Mesodermal cell (in vitro differentiated cells): Measurements from ENCODE around the gene ARHGDIB.

Source experiments
- H3K27ac ChIP-seq: 2 replicates; pipeline ENCODE4 v1.7.0; 2013; ENCODE audit warnings: mild to moderate bottlenecking, low read depth, low read length, moderate library complexity; ENCODE audit not compliant: severe bottlenecking
- H3K36me3 ChIP-seq: 2 replicates; pipeline ENCODE4 v1.7.1; 2013; ENCODE audit warnings: mild to moderate bottlenecking, low read length, moderate library complexity; ENCODE audit not compliant: control insufficient read depth, insufficient read depth
- H3K4me1 ChIP-seq: one replicate; pipeline ENCODE4 v1.7.1; 2013; ENCODE audit warnings: mild to moderate bottlenecking, low read length; ENCODE audit not compliant: insufficient read depth, control insufficient read depth, poor library complexity, severe bottlenecking
- H3K4me3 ChIP-seq: 2 replicates; pipeline ENCODE4 v1.7.0; 2013; ENCODE audit warnings: low read length, control low read depth, mild to moderate bottlenecking; ENCODE audit not compliant: insufficient read depth, poor library complexity, severe bottlenecking; ENCODE audit errors: extremely low read depth
- H3K9me3 ChIP-seq: 2 replicates; pipeline ENCODE4 v1.7.1; 2013; ENCODE audit warnings: mild to moderate bottlenecking, low read length, moderate library complexity; ENCODE audit not compliant: control insufficient read depth
- WGBS, 2 experiments: methylation state at CpG; one replicate each; pipeline ENCODE4 v1.1.5; 2013; ENCODE audit warnings: missing lambda C conversion rate in 2 of 2; ENCODE audit not compliant: insufficient coverage in 2 of 2; 5-methylcytosine and 5-hydroxymethylcytosine counted together

Gene ARHGDIB

DNA sequence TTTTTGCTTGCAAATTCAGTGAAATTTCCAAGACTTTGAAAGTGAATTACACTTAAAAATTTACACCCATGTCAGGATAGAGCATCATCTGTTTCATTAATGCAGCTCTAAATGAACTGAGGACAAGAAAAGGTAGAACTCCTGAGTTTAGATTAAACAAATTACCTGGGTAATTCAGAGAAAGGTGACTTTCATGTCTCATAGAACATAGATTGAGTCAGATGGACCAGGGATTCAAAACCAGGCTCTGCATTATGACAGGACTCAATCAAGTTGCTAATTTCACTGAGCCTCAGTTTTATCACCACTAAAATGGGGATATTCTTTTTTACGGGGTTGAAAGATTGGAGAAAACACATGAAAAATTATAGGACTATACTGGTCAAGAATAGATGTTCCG, 4.5 kb downstream of the ARHGDIB start:
- no peak overlapping the region for H3K4me3 ChIP-seq
- no peak overlapping the region for H3K27ac ChIP-seq
- no peaks in the 10 kb centered on the region for H3K36me3 ChIP-seq
- H3K4me1 ChIP-seq = peaks cover 22% of the 10 kb centered on the region
- 90% methylated on average over 1 of the region's 2 CpGs; no CpG with 5 or more reads in 1 of the 2 experiments for WGBS, 2 experiments
- H3K9me3 ChIP-seq = no peaks in the 10 kb centered on the region

GRCh38 chr12:14956024-14956891, 5.1 kb downstream of the ARHGDIB start:
- 84 to 92% methylated on average over 4 to 8 of the region's 9 CpGs for WGBS, 2 experiments
- H3K27ac ChIP-seq = no peak overlapping the region
- peaks cover 22% of the 10 kb centered on the region for H3K4me1 ChIP-seq
- H3K9me3 ChIP-seq = no peaks in the 10 kb centered on the region
- H3K4me3 ChIP-seq = no peak overlapping the region
- no peaks in the 10 kb centered on the region for H3K36me3 ChIP-seq

DNA sequence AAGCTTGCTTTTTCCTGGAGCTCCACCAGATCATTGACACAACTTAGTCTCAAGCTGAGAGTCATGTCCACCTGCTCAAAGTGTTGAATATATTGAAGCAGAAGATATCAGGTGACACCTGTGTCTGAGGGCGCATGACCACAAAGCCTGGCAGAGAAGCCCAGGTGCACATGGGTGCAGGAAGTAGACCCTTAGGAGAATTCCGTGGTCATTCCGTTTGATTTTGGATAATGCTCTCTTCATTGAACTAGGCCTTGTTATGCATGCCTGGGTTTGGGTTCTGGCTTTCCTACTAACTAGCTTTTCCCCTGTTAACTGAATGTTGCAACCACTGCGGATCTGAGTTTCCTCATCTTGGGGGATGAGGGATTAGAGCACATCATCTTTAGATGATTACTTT, 7.1 kb downstream of the ARHGDIB start:
- 95 to 97% methylated on average over 3 to 4 of the region's 4 CpGs for WGBS, 2 experiments
- no peaks in the 10 kb centered on the region for H3K9me3 ChIP-seq

GRCh38 chr12:14953752-14954151, 7.6 kb downstream of the ARHGDIB start:
- 100% methylated on average over 1 of the region's 1 CpG; no CpG with 5 or more reads in 1 of the 2 experiments for WGBS, 2 experiments
- no peaks in the 10 kb centered on the region for H3K9me3 ChIP-seq
- no peak overlapping the region for H3K4me3 ChIP-seq
- H3K4me1 ChIP-seq = peaks cover 33% of the 10 kb centered on the region
- no peak overlapping the region for H3K27ac ChIP-seq
- H3K36me3 ChIP-seq = peaks cover 5% of the 10 kb centered on the region

More for the DNA sequence above, 7.1 kb downstream of the ARHGDIB start:
- Histone ChIP-seq H3K36me3 (peaks cover 5% of the 10 kb centered on the region), H3K27ac (no peak overlapping the region), H3K4me1 (peaks cover 27% of the 10 kb centered on the region), H3K4me3 (no peak overlapping the region)

GRCh38 chr12:14952299-14952921, 9.0 kb downstream of the ARHGDIB start:
- Histone ChIP-seq H3K4me3 (no peak overlapping the region), H3K27ac (peak overlapping the region; percentile 82), H3K9me3 (no peaks in the 10 kb centered on the region), H3K36me3 (peaks cover 5% of the 10 kb centered on the region), H3K4me1 (peaks cover 40% of the 10 kb centered on the region)
- WGBS, 2 experiments = 90 to 94% methylated on average over 5 to 6 of the region's 7 CpGs

- WGBS, 2 experiments = 100% methylated on average over 1 of the region's 1 CpG
- Histone ChIP-seq H3K9me3 (no peaks in the 10 kb centered on the region), H3K4me1 (peaks cover 40% of the 10 kb centered on the region), H3K36me3 (peaks cover 5% of the 10 kb centered on the region), H3K27ac (peak overlapping the region; percentile 82), H3K4me3 (no peak overlapping the region)
Observed at GRCh38 chr12:14951851-14952250, 9.6 kb downstream of the ARHGDIB start.

GRCh38 chr12:14950982-14951746, 10.2 kb downstream of the ARHGDIB start:
- Histone ChIP-seq H3K4me1 (peaks cover 40% of the 10 kb centered on the region), H3K4me3 (no peak overlapping the region), H3K36me3 (peaks cover 5% of the 10 kb centered on the region), H3K9me3 (no peaks in the 10 kb centered on the region), H3K27ac (peak overlapping the region; percentile 82)
- 80 to 84% methylated on average over 3 to 6 of the region's 6 CpGs for WGBS, 2 experiments

GRCh38 chr12:14950421-14950820, 11.0 kb downstream of the ARHGDIB start:
- H3K4me1 ChIP-seq = peaks cover 40% of the 10 kb centered on the region
- 75 to 82% methylated on average over 2 of the region's 4 CpGs for WGBS, 2 experiments
- no peak overlapping the region for H3K27ac ChIP-seq

GRCh38 chr12:14949631-14950030, 11.8 kb downstream of the ARHGDIB start:
- H3K27ac ChIP-seq = no peak overlapping the region
- 88 to 98% methylated on average over 4 of the region's 5 CpGs for WGBS, 2 experiments
- no peak overlapping the region for H3K4me3 ChIP-seq
- H3K4me1 ChIP-seq = peaks cover 40% of the 10 kb centered on the region
- H3K36me3 ChIP-seq = peaks cover 5% of the 10 kb centered on the region
- H3K9me3 ChIP-seq = no peaks in the 10 kb centered on the region

More at GRCh38 chr12:14950421-14950820, 11.0 kb downstream of the ARHGDIB start:
- peaks cover 5% of the 10 kb centered on the region for H3K36me3 ChIP-seq
- no peak overlapping the region for H3K4me3 ChIP-seq
- H3K9me3 ChIP-seq = no peaks in the 10 kb centered on the region

GRCh38 chr12:14948672-14949071, 12.7 kb downstream of the ARHGDIB start:
- Histone ChIP-seq H3K9me3 (no peaks in the 10 kb centered on the region), H3K27ac (peak overlapping the region; percentile 70), H3K4me1 (peaks cover 40% of the 10 kb centered on the region), H3K36me3 (peaks cover 5% of the 10 kb centered on the region), H3K4me3 (no peak overlapping the region)
- 95 to 100% methylated on average over 1 to 2 of the region's 3 CpGs for WGBS, 2 experiments
